Measurements from ENCODE around the gene KRT6B.

The KRT6B gene

GRCh38 chr12:52407918-52408317 lies 44.0 kb downstream of the KRT6B start:
- no peak for DNase-seq

- no peak for DNase-seq
These were observed 46.0 kb downstream of the KRT6B start, which contains the start of gene KRT82 for GRCh38 chr12:52405922-52406385. Gene KRT82, minus strand, starts transcription at chr12:52406335. Its CDS starts 58 bp downstream, at chr12:52406277.

- no peak for DNase-seq
These were observed 47.0 kb downstream of the KRT6B start for GRCh38 chr12:52404951-52405350.

- DNase-seq = no peak
These were observed 48.4 kb downstream of the KRT6B start for GRCh38 chr12:52403561-52403960.

GRCh38 chr12:52402873-52403540 lies 48.9 kb downstream of the KRT6B start:
- no peak for DNase-seq

- DNase-seq = no peak
These were observed 49.6 kb downstream of the KRT6B start for GRCh38 chr12:52402377-52402776.

- DNase-seq = no peak
These were observed 50.0 kb downstream of the KRT6B start for GRCh38 chr12:52401926-52402325.

GRCh38 chr12:52401526-52401925 lies 50.4 kb downstream of the KRT6B start:
- no peak for DNase-seq

- DNase-seq = no peak
These were observed 51.0 kb downstream of the KRT6B start for GRCh38 chr12:52400906-52401305.

- DNase-seq = no peak
These were observed 52.2 kb downstream of the KRT6B start for GRCh38 chr12:52399756-52400155.

GRCh38 chr12:52398176-52398575 lies 53.8 kb downstream of the KRT6B start:
- DNase-seq = no peak

GRCh38 chr12:52396656-52397055 lies 55.3 kb downstream of the KRT6B start:
- no peak for DNase-seq
